DMS114 treated with DMSO at 0.1 percent for 48 hours (cell line): ENCODE measurements around the gene MRC1.

Source experiments
- DNase-seq: peaks from one replicate; lab custom pipeline; 2025; ENCODE audit not compliant: unreplicated experiment; lab: John Stamatoyannopoulos, UW

The MRC1 gene

GRCh38 chr10:17795083-17795482 is 14.1 kb upstream of the MRC1 start:
- no peak for DNase-seq

GRCh38 chr10:17795813-17796594 is 13.1 kb upstream of the MRC1 start:
- no peak for DNase-seq

- no peak for DNase-seq
These were observed 7.6 kb upstream of the MRC1 start for GRCh38 chr10:17801507-17801906.

- DNase-seq: no peak
These were observed 6.8 kb upstream of the MRC1 start for GRCh38 chr10:17802350-17802749.

- no peak for DNase-seq
These were observed 6.2 kb upstream of the MRC1 start for GRCh38 chr10:17802976-17803375.

GRCh38 chr10:17805330-17805729 is 3.8 kb upstream of the MRC1 start:
- no peak for DNase-seq

- DNase-seq: no peak
These were observed 3.1 kb upstream of the MRC1 start for GRCh38 chr10:17805921-17806577.

- no peak for DNase-seq
These were observed 2.2 kb downstream of the MRC1 start for GRCh38 chr10:17811146-17811865.

- no peak for DNase-seq
These were observed 5.8 kb downstream of the MRC1 start for GRCh38 chr10:17814973-17815372.

- no peak for DNase-seq
These were observed 7.1 kb downstream of the MRC1 start for GRCh38 chr10:17816199-17816598.

GRCh38 chr10:17817316-17817715 is 8.2 kb downstream of the MRC1 start:
- no peak for DNase-seq

GRCh38 chr10:17817790-17818189 is 8.6 kb downstream of the MRC1 start:
- no peak for DNase-seq

- DNase-seq: no peak
These were observed 10.7 kb downstream of the MRC1 start for GRCh38 chr10:17819836-17820235.

- DNase-seq: no peak
These were observed 11.8 kb downstream of the MRC1 start for GRCh38 chr10:17820943-17821342.

- DNase-seq: no peak
These were observed 12.7 kb downstream of the MRC1 start for GRCh38 chr10:17821893-17822292.

GRCh38 chr10:17831341-17831740 is 22.2 kb downstream of the MRC1 start:
- DNase-seq: no peak

GRCh38 chr10:17831896-17832295 is 22.7 kb downstream of the MRC1 start:
- no peak for DNase-seq

GRCh38 chr10:17833656-17834055 is 24.5 kb downstream of the MRC1 start:
- DNase-seq: no peak

GRCh38 chr10:17835688-17836087 is 26.5 kb downstream of the MRC1 start:
- no peak for DNase-seq

- DNase-seq: peak; percentile 20
These were observed 27.8 kb downstream of the MRC1 start for GRCh38 chr10:17836942-17837341.

- no peak for DNase-seq
These were observed 29.0 kb downstream of the MRC1 start for GRCh38 chr10:17838080-17838648.

- DNase-seq: no peak
These were observed 31.9 kb downstream of the MRC1 start for GRCh38 chr10:17841050-17841449.
